MM.1S (cell line): Measurements from ENCODE around the gene PARD3.

Experiments
- EZH2 ChIP-seq: fragments of 300-600 bp; sonication (generic); optimal IDR thresholded peaks from 2 replicates; pipeline ENCODE3; 2017; ENCODE audit warnings: low read depth, mild to moderate bottlenecking, antibody characterized with exemption, low read length, mixed read lengths
- EZH2phosphoT487 ChIP-seq: fragments of 300-600 bp; sonication (generic); IDR thresholded peaks from 2 replicates; pipeline ENCODE4 v1.6.1; 2018; ENCODE audit warnings: antibody characterized with exemption, low read length
- TF ChIP-seq, protein P1 (sequence below): fragments of 300-600 bp; sonication (generic); IDR thresholded peaks from 2 replicates; pipeline ENCODE4 v1.5.1; 2016; ENCODE audit warnings: antibody characterized with exemption, low read length, mixed read lengths

- TF ChIP-seq, protein P1, sequence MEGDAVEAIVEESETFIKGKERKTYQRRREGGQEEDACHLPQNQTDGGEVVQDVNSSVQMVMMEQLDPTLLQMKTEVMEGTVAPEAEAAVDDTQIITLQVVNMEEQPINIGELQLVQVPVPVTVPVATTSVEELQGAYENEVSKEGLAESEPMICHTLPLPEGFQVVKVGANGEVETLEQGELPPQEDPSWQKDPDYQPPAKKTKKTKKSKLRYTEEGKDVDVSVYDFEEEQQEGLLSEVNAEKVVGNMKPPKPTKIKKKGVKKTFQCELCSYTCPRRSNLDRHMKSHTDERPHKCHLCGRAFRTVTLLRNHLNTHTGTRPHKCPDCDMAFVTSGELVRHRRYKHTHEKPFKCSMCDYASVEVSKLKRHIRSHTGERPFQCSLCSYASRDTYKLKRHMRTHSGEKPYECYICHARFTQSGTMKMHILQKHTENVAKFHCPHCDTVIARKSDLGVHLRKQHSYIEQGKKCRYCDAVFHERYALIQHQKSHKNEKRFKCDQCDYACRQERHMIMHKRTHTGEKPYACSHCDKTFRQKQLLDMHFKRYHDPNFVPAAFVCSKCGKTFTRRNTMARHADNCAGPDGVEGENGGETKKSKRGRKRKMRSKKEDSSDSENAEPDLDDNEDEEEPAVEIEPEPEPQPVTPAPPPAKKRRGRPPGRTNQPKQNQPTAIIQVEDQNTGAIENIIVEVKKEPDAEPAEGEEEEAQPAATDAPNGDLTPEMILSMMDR: no peak
- TF ChIP-seq EZH2 (no peak), EZH2phosphoT487 (no peak)
These were observed 88.2 kb downstream of the PARD3 start for GRCh38 chr10:34726862-34727261.
